HG02610 (cell line): ENCODE results near the gene C9orf50.
"Not testable (repeated sequence)": the region's sequence is repeated elsewhere in the genome, so short reads cannot be mapped to it uniquely, and the experiment has no call there.

Source experiments
- ATAC-seq: cut with Tn5 transposase; IDR thresholded peaks from one replicate; pipeline ENCODE4 v1.9.1; 2021; ENCODE audit warnings: mild to moderate bottlenecking, moderate library complexity; ENCODE audit not compliant: unreplicated experiment

The C9orf50 gene

DNA sequence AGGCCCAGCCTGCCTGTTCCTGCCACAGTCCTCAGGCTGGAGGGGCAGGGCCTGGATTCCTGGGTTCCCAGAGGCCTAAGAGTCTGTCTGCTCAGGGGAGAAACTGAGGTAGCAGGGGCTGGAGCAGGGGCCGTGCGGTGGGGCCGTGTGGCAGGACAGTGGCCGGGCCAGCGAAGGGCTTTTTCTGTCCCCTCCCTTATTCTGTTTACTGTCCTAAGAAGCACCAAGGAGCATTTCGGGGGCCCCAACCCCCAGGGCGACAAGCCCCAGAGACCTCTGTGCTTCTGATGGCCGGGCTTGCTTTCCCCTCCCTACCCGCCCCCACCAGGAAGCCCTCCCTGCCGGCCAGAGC lies 27.8 kb upstream of the C9orf50 start:
- no peak for ATAC-seq

DNA sequence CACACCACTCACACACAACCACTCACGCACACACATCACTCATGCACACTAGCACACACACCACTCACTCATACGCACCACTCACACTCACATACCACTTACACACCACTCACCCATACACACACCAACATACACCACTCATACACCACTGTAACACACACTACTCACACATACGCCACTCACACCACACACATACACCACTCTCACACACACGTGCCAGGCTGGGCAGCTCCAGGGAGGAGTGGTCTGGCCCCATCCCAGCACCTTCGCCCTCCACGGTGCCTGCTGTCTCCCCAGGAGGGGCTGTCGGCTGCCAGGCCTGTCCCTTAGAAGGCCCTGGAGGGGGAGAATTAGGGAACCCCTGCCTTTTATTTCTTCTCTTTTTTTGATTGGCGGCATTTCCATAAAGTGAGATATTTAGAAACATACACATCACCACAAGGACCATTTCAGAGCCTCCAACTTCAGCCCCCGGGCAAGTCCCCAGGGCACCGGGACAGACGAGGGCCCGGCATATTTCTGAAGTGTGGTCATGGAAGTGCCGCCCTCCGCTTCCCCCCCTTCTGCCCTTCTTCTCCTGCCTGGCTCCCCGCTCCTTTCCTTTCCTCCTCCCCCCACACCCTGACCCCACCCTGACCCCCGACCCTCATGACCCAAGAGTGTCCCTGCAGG lies 27.3 kb upstream of the C9orf50 start:
- no peak for ATAC-seq

DNA sequence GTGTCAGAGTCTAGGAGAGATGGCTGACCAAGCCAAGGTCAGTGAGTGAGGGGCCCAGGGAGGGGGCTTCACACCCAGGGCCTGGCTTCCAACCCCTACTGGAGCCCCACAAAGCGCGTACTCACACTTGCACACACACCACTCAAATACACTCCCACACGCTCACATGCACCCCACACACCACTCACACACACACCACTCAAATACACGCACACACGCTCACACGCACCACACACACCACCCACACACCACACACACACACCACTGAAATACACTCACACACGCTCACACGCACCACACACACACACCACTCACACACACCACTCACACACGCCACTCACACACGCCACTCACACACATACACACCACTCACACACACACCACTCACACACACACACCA lies 26.7 kb upstream of the C9orf50 start:
- ATAC-seq: no peak

DNA sequence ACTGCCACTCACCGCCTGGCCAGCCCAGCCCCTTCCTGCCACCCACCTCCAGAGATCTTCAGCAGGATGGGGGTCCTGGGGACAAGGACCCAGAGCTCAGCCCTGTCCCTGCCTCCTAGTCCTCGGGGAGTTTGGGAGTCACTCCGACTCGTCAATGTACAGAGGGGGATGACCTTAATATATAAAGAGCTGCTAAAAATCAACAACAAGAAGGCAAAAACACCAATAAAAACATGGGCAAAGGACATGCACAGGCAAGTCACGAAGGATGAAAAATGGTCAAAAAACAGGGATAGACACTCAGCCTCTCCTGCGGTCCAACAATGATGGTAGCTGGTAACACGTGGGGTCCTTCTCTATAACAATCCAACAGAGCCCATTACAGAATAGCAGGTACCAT lies 25.8 kb upstream of the C9orf50 start:
- ATAC-seq: no peak

DNA sequence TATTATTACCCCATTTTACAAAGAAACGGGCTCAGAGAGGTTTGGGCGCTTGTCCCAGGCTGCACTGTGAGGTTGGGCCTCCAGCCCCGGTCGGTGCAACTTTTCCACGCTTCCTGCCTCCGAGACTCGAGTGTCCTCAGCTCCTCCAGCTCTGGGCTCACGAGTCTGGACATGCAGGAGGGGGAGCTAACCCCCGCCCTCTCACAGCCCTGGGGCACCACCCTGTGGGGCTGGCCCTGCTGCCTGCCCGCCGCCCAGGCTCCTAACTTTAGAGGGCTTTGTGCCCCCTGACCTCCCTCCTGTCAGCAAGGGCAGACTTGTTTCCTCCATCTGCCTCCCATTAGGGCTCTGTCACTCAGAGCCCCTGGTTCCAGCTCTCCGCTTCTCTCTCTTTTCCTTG lies 25.4 kb upstream of the C9orf50 start:
- ATAC-seq: no peak

DNA sequence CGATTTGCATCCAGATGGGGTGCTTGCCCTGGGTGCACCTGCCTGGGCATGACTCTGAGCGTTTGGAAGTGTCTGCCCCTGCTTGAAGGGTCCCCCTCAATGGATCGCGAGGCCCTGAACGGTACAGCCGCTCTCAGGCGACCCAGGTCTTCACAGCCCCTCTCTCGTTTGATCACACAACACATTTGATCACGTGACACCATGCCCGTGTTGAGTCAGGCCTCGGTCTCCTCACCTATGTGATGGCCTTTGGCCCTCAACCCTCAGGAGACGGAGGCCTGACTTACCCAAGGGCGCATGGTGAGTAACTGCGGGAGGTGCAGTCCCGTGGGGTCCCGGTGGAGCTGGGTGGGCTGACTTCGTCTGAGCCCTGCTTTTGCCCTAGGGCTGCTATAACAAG lies 24.0 kb upstream of the C9orf50 start:
- ATAC-seq: no peak

DNA sequence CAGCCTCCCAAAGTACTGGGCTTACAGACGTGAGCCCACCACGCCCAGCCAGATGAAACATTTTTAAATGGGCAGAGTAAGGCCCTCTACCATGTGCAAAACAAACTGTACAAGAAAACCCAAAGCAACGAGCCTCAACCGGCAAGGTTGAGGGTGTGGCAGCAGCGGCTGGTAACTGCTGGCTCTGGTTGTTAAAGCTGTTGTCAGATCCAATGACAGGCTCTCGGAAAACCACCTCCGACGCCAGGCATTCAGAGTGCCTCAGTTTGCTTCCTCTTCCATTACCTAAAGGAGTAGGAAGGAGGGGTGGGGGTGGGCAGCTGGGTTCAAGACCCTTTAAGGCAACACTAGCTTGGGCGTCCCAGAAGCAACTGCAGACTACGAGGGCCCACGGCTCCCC lies 23.5 kb upstream of the C9orf50 start:
- no peak for ATAC-seq

DNA sequence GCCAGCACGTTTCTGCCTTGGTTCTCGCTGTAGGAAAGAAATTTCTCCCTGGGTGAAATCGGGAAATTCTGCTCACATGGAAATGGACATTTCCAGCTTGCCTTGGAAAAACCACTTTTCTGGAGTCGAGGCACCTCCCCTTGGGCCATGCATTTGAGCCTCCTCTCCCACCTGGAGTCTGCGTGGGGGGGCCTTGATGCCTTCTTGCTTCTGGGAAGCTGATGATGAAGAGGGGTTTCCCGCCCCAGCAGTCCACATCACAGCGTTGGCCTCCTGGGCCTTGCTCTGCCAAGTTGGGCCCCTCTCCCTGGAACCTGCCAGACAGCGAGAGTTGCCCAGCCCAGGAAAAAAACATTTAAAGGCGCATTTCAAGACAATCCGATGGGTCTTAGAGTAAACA lies 22.8 kb upstream of the C9orf50 start:
- no peak for ATAC-seq

DNA sequence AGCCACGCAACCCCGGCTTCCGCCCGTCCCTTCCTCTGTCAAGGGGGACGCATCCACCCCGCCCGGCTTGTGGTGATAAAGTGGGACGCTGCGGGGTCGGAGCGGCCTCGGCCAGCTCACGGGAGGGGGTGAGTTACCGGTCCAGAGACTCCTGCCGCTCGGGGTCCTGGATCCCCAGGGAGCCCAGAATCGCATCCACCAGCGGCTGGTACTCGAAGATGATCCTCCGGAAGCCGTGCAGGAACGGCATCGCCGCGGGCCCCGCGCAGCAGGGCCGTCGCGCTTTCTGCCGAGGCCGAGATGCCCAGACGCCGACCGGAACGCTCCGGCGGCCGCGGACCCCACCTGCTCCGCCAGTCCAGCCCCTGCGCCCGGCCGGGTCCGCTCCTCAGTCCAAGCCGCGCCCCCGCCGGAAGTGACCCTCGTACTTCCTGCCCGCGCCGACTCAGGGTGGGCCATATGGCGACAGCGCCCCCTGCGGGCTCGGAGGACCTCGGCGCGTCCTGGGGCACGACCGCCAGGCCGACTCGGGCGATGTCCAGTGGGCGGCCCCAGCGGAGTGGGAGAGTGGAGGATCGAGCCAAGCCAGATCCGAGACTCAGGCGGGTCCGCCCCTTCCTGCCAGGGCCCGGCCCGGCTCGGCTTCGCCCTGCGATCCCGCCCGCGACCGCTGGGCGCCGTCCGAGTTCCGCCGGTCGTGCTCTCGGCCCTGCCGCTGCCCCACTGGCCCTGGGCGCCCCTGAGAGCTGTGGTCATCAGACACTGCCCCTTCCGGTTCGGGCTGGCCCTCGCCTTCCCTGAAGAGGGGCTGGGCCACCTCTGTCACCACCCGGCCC lies 21.1 kb upstream of the C9orf50 start, which contains the start of gene ASB6:
Gene ASB6 (minus strand): TSS at position 402 of the 836 bp plus-strand sequence. CDS start 152 bp downstream, at position 250.
- peak; percentile 85 for ATAC-seq

DNA sequence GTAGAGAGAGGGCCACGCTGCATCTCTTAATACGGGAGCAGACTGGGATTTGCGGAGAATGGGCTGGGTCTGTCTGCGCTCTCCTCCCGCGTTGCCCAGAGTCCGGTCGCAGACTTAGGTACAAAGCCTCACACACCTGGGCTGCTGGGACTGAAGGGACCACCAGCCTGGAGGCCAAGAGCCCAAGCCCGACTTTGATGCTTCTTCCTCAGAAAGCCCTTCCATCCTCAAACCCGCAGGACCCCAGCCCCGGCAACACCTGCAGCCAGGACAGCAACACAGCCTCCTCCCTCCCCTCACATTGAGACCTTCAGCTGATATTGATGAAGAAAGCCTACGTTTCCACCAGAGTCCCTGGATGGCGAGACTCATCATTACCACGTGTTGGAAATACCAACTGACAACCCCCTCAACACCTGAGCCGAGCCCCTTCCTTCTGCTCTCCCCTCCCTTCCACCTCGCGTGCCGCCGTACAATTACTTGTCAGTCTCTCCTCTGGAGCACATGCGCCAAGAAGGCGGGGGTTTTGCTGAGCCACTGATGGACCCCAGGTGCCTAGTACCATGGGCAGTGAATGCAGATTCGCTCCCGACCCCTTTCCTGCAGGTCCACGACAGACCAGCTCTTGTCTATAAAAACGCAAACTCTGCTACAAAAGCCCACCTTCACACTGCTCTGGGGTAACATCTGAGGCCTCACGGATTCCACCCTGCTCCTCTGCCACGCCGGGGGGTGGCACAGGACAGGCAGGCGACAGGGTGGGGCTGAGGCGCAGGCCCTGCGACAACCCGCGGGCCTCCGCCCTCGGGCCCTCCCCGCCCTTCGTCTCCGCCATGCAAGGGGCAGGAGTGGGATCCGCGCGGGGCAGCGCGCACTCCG lies 20.2 kb upstream of the C9orf50 start:
- ATAC-seq: peak; percentile 12

DNA sequence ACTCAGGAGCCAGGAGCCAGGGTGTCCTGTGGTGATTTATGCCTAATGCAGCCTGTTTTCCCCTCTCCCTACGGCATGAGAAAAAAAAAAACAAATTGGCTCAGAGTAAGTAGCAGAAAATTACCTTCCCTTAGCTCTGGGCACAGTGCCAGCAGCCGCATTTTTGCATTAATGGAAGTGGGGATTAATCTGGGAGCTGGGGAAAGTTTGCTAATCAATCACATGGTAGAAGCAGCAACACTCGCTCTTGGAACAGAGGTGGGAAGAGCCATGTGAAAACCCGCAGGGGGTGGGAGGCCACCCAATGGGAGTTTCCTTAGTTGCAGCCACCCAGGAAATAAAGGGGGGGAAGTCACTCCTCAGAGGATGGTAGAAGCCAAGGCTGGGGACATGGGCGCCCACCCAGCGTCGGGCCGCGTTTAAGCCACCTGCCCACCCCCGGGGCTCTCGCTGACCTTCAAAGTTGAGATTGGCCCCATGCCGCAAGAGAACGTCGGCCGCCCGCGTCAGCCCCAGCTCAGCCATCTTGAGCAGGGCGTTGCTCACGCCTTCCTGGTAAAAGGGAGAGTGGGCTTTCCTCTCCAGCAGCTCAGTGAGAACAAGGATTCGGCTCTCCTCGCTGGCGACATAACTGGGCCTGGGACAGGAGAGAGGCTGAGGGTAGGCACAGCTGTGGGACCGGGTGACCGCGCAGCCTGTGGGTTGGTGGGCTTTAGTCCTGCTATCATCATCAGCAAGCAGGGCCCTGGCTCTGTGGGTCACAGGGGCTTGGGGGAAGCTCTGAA lies 19.4 kb upstream of the C9orf50 start:
- no peak for ATAC-seq

DNA sequence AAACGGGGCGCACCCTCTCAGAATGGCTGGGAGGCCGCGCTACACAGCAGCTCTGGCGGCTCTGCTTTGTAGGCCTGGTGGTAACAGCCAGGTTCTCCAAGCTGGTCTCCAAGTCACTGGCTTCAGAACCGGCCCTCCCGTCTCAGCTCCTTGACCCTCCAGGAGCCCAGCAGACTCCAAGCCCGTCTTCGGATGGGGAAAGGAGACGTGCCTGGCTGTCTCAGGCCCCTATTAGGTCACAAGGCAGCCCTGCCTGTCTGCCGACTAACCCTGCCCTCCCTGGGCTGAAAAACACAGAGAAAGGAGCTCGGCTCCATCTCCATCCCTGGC lies 18.8 kb upstream of the C9orf50 start:
- ATAC-seq: no peak

DNA sequence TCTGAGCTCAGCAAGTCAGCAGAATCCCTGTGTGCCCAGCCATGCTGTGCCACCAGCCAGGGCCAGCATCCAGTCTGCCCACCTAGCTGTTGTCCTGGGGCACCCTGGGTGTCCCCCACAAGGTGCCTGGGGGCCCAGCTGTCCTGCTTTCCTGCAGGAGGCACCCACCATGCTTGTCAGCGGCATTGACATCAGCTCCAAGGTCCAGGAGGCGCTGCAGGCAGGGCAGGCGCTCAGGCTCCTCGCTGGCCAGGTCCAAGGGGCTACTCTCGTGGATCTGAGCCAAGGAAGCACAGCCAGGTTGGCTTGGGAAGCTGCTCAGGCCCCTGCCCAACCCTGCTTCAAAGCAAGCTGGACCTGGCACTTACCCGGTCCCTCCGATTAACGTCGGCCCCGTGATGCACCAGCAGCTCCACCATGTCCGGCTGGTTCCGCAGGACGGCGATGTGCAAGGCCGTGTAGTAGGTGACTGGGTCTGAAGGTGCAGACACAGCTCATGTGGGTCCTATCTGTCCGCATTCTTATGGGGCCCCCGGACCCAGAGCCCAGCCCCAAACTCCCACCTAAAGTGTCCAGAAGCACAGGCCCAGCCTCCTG lies 18.2 kb upstream of the C9orf50 start:
- no peak for ATAC-seq

DNA sequence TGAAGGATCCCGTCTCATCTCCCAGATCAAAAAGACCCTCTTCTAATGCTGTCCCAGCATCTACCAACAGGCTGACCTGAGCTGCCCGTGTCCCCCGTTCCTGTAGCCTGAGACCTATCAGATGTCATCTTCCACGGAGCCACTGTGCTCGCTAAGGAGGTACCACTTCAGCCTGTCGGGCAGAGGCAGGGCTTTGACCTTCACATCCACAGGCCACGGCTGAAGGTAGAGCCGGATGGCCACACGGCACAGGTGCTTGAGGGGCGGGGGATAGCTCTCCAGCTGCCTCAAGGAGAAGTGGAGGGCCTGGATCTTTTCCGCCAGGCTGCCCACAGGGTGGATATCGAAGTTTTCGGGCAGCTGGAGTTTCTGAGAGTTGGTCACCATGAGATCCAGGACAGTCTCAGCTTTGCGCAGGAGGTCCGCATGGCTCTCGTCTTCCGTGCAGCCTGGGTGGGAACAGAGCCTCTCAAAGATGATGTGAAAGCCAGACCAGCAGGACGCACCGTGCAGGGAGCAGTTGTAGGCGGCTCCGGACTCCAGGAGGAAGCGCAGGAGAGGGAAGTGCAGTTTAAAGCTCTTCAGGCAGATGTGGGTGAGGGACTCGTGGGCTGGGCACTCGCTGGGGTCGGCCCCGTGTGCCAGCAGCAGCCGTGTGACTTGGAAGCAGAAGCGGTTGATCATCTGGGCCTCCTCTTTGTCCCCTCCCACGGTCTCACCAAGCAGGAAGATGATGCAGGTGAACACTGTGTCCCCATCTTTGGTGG lies 17.0 kb upstream of the C9orf50 start:
- no peak for ATAC-seq

DNA sequence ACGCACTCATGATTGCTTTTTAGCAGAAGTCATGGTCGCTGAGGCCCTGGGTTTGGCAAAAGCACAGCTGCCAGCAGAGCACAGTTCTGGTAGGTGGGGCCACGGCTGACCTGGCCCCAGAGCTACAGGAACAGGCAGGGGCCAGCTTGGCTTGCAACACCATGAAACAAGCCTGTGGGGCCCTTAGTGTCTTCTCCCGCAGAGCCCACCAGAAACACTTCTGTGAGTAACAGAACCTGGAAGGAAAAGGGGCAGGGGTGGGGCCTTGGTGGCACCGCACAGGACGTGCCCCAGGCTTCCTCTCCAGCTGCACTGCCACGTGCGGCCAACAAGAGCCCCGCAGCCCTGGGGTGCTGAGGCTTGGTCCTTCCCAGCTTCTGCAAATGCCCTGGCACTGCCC lies 16.2 kb upstream of the C9orf50 start:
- no peak for ATAC-seq

DNA sequence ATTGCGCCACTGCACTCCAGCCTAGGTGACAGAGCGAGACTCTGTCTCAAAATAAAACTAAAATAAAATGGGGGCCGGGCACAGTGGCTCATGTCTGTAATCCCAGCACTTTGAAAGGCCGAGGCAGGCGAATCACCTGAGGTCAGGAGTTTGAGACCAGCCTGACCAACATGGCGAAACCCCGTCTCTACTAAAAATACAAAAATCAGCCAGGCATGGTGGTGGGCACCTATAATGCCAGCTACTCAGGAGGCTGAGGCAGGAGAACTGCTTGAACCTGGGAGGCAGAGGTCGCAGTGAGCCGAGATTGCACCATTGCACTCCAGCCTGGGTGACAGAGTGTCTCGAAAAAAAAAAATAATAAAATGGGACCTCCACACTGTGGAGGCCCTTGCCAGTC lies 15.4 kb upstream of the C9orf50 start:
- ATAC-seq: not testable (repeated sequence)

DNA sequence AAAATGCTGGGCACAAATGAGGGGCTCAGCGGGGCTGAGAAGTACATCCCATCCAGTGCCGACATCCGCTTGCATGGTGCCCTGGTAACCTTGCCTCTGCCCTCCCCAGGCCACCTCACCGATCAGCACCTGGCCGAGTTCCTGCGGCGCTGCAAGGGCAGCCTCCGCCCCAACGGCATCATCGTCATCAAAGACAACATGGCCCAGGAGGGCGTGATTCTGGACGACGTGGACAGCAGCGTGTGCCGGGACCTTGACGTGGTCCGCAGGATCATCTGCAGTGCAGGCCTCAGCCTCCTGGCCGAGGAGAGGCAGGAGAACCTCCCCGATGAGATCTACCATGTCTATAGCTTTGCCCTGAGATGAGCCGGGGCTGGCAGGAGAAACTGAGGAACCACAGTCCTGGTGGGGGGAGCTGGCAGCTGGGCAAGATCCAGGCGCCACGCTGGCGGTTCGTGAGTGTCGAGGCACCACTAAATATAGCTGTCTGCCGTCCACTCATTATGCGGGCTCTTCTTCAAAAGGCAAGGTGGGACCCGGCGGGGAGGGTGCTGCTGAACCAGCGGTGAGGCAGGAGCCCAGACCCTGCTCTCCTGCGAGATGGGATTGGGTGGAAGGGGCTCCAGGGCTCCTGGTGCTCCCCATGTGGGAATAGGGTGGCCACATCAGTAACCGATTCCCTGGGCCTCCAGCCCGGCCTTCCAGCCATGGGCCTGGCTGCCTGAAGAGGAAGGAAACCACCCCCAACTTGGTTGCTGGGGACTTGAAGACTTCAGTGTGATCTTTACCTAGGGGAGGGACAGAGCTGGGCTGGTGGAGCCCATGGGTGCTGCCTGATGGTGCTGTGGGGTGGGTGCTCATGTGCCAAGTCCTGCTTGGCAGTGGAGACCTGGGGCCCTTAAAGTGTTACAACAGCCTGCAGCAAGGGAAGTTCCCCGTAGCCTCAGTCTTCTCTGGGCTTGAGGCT lies 14.5 kb upstream of the C9orf50 start:
- ATAC-seq: no peak

DNA sequence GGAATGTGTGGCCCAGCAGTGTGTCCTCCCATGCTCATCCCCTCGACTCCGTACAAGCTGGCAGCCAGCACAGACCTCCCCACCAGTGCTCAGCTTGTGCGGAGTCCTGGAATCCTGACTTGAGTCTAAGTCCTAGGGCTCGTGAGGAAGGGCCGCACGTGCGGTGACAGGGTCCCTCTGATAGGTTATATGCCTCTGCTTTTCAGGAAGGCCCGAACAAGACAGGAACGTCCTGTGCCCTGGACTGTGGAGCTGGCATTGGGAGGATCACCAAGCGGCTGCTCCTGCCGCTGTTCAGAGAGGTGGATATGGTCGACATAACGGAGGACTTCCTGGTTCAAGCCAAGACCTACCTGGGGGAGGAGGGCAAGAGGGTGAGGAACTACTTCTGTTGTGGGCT lies 12.9 kb upstream of the C9orf50 start:
- ATAC-seq: no peak

DNA sequence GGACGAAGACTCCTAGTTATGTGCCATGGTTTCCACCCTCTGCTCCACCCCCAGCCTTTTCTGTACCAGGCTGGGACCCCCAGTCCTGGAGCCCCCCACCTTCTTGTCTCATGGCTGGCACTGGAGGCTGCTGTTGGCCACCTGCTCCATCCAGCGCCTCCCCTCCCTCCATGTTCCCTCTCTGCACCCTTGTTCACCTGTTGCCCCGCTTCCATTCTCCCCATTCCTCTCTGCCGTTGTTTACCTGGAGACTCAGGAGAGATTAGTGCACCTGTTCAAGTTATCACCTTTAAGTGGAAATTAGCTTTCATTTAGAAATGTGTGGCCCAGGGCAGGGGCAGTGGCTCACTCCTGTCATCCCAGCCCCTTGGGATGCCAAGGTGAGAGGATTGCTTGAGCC lies 12.3 kb upstream of the C9orf50 start:
- ATAC-seq: no peak
